ENCODE data around the gene DHX9. TPM values are rescaled to one million over a fixed set of nuclear protein-coding genes. Genes with fewer than 3 reads are reported as not detected.

Gene DHX9
- total RNA-seq, 1 experiment from 2014 or later: 336 TPM

- Histone ChIP-seq H3K4ac (ENCODE audit: low read depth, low read length) (no peak overlapping the region), H3K56ac (ENCODE audit: insufficient read length, low read depth, low read length) (no peak overlapping the region), H3K4me2 (ENCODE audit: insufficient read depth, insufficient read length, low read length) (no peak overlapping the region), H2AFZ (ENCODE audit: low read length) (no peak overlapping the region), H3K79me1 (ENCODE audit: insufficient read depth, low read depth, low read length, poor library complexity, severe bottlenecking) (no peaks in the 10 kb centered on the region), H3K9ac (ENCODE audit: extremely low read depth, insufficient read length, low read length) (no peak overlapping the region), H2BK12ac (ENCODE audit: insufficient read length, low read depth, low read length) (no peak overlapping the region), H3K27ac (ENCODE audit: insufficient read length, low read depth, low read length) (no peak overlapping the region), H3K9me3 (ENCODE audit: control insufficient read depth, low read depth, low read length) (no peaks in the 10 kb centered on the region), H2BK20ac (ENCODE audit: low read depth, low read length, poor library complexity, severe bottlenecking) (no peak overlapping the region), H3K23ac (ENCODE audit: insufficient read length, low read depth, low read length) (no peak overlapping the region), H2BK15ac (ENCODE audit: low read depth, low read length) (no peak overlapping the region), H3K79me2 (ENCODE audit: insufficient read depth, low read length) (no peaks in the 10 kb centered on the region), H3K23me2 (ENCODE audit: insufficient read length, low read depth, low read length, poor library complexity, severe bottlenecking) (no peaks in the 10 kb centered on the region), H2AK5ac (ENCODE audit: insufficient read length, low read length) (no peak overlapping the region), H3K4me1 (ENCODE audit: insufficient read depth, low read length) (no peaks in the 10 kb centered on the region), H3T11ph (ENCODE audit: low read length) (no peak overlapping the region), H3K27me3 (ENCODE audit: insufficient read depth, low read length) (no peaks in the 10 kb centered on the region), H2BK5ac (ENCODE audit: insufficient read length, low read length) (no peak overlapping the region), H4K8ac (replicated peaks; ENCODE audit: insufficient read length, low read depth, low read length) (no peak overlapping the region), H3K14ac (ENCODE audit: insufficient read depth, low read length) (no peak overlapping the region), H2BK120ac (ENCODE audit: low read depth, low read length, poor library complexity, severe bottlenecking) (no peak overlapping the region), H4K91ac (ENCODE audit: insufficient read length, low read depth, low read length) (no peak overlapping the region), H4K20me1 (ENCODE audit: control insufficient read depth, insufficient read depth, insufficient read length) (no peaks in the 10 kb centered on the region), H4K5ac (ENCODE audit: insufficient read length, low read depth, low read length) (no peak overlapping the region), H3K18ac (ENCODE audit: insufficient read length, low read depth, low read length) (no peak overlapping the region)
- H3K36me3 Mint-ChIP-seq (ENCODE audit: insufficient read depth in 1 of 3, low read depth in 3 of 3): no peaks in the 10 kb centered on the region
- H3K4me1 Mint-ChIP-seq: no peaks in the 10 kb centered on the region
- TF ChIP-seq CTCF (conservative IDR thresholded peaks at IDR 0.05): no peak
- no CpG with 5 or more reads among the region's 1 CpG for WGBS (ENCODE audit: extremely low coverage, insufficient read length, low lambda C conversion rate)
- H3K9me3 Mint-ChIP-seq: peaks cover 10 to 13% of the 10 kb centered on the region in 2 experiments; a peak in 3 of 5 replicates
- no peaks in the 10 kb centered on the region; the same call in 1 of the 2 replicates for H3K27me3 Mint-ChIP-seq (ENCODE audit: low read depth)
- DNase-seq: no peak
- no peak overlapping the region for H3K27ac Mint-ChIP-seq
- H3K4me3 Mint-ChIP-seq: no peak overlapping the region
These were observed 91.8 kb downstream of the DHX9 start for GRCh38 chr1:182930985-182931384.
